BLaER1 (cell line): ENCODE measurements around the gene AGPAT2.
A peak's percentile ranks its signal among the peaks of the same experiment; 100 is the strongest.
"Not testable (repeated sequence)": the region's sequence is repeated elsewhere in the genome, so short reads cannot be mapped to it uniquely, and the experiment has no call there.

ENCODE experiments used
- H3K27ac ChIP-seq: shearing (Covaris generic); formaldehyde crosslinking; 2 replicates; pipeline ENCODE4 v1.8.1; 2022
- H3K27me3 ChIP-seq: shearing (Covaris generic); formaldehyde crosslinking; 2 replicates; pipeline ENCODE4 v1.8.1; 2022
- H3K36me3 ChIP-seq: shearing (Covaris generic); formaldehyde crosslinking; 2 replicates; pipeline ENCODE4 v1.8.1; 2022
- H3K4me1 ChIP-seq: shearing (Covaris generic); formaldehyde crosslinking; 2 replicates; pipeline ENCODE4 v1.8.1; 2022
- H3K4me2 ChIP-seq: shearing (Covaris generic); formaldehyde crosslinking; 2 replicates; pipeline ENCODE4 v1.8.1; 2022
- H3K4me3 ChIP-seq: shearing (Covaris generic); formaldehyde crosslinking; 2 replicates; pipeline ENCODE4 v1.8.1; 2022
- H3K9ac ChIP-seq: shearing (Covaris generic); formaldehyde crosslinking; 2 replicates; pipeline ENCODE4 v1.8.1; 2022
- H3K9me3 ChIP-seq: shearing (Covaris generic); formaldehyde crosslinking; 2 replicates; pipeline ENCODE4 v1.8.1; 2022
- H4K20me1 ChIP-seq: shearing (Covaris generic); formaldehyde crosslinking; 2 replicates; pipeline ENCODE4 v1.8.1; 2022
- Cebpa-rat ChIP-seq: shearing (Covaris generic); IDR thresholded peaks from 2 replicates; pipeline ENCODE4 v1.8.1; 2022

The AGPAT2 gene

GRCh38 chr9:136643596-136644342 lies 43.5 kb downstream of the AGPAT2 start:
- no peaks in the 10 kb centered on the region for H4K20me1 ChIP-seq
- H3K9ac ChIP-seq, result peak overlapping the region; percentile 52; the same call in 1 of the 2 replicates
- H3K27me3 ChIP-seq, result peaks cover 11% of the 10 kb centered on the region; the same call in 1 of the 2 replicates
- H3K4me1 ChIP-seq, result peaks cover 89% of the 10 kb centered on the region
- H3K36me3 ChIP-seq, result no peaks in the 10 kb centered on the region
- no peaks in the 10 kb centered on the region for H3K9me3 ChIP-seq
- H3K4me2 ChIP-seq, result peak overlapping the region; percentile 99
- no peak for TF ChIP-seq Cebpa-rat
- peak overlapping the region; percentile 66 for H3K4me3 ChIP-seq
- peak overlapping the region; percentile 96; the same call in 1 of the 2 replicates for H3K27ac ChIP-seq

- no peak overlapping the region for H3K27ac ChIP-seq
- H4K20me1 ChIP-seq, result no peaks in the 10 kb centered on the region
- peak overlapping the region; percentile 37 for H3K4me2 ChIP-seq
- TF ChIP-seq Cebpa-rat, result no peak
- no peaks in the 10 kb centered on the region for H3K9me3 ChIP-seq
- H3K4me3 ChIP-seq, result no peak overlapping the region
- no peaks in the 10 kb centered on the region for H3K36me3 ChIP-seq
- peaks cover 76% of the 10 kb centered on the region for H3K4me1 ChIP-seq
- H3K27me3 ChIP-seq, result peaks cover 11% of the 10 kb centered on the region; the same call in 1 of the 2 replicates
- no peak overlapping the region for H3K9ac ChIP-seq
Observed at GRCh38 chr9:136642439-136642921, 44.8 kb downstream of the AGPAT2 start.

GRCh38 chr9:136640171-136641111 lies 46.8 kb downstream of the AGPAT2 start:
- H3K4me3 ChIP-seq, result no peak overlapping the region
- H4K20me1 ChIP-seq, result no peaks in the 10 kb centered on the region
- no peak for TF ChIP-seq Cebpa-rat
- H3K4me2 ChIP-seq, result peak overlapping the region; percentile 34
- H3K27ac ChIP-seq, result 0 out of 2 replicates have a peak overlapping the region, but pooled peaks have one; percentile 15
- H3K4me1 ChIP-seq, result peaks cover 59% of the 10 kb centered on the region
- no peaks in the 10 kb centered on the region for H3K9me3 ChIP-seq
- no peaks in the 10 kb centered on the region for H3K36me3 ChIP-seq
- H3K27me3 ChIP-seq, result peaks cover 11% of the 10 kb centered on the region; the same call in 1 of the 2 replicates
- no peak overlapping the region for H3K9ac ChIP-seq

- H3K27ac ChIP-seq, result no peak overlapping the region
- no peak overlapping the region for H3K4me3 ChIP-seq
- H3K4me2 ChIP-seq, result 0 out of 2 replicates have a peak overlapping the region, but pooled peaks have one; percentile 1
- H3K4me1 ChIP-seq, result peaks cover 35% of the 10 kb centered on the region
- TF ChIP-seq Cebpa-rat, result no peak
- no peaks in the 10 kb centered on the region for H3K9me3 ChIP-seq
- H3K36me3 ChIP-seq, result no peaks in the 10 kb centered on the region
- no peak overlapping the region for H3K9ac ChIP-seq
- 0 out of 2 replicates have a peak, but pooled peaks cover 4% of the 10 kb centered on the region for H4K20me1 ChIP-seq
- no peaks in the 10 kb centered on the region for H3K27me3 ChIP-seq
Observed at GRCh38 chr9:136634904-136635303, 52.4 kb downstream of the AGPAT2 start.

- H3K27ac ChIP-seq, H3K4me2 ChIP-seq, H3K4me3 ChIP-seq, H3K27me3 ChIP-seq, H3K9ac ChIP-seq, H3K36me3 ChIP-seq, H3K9me3 ChIP-seq: not testable (repeated sequence)
- 0 out of 2 replicates have a peak, but pooled peaks cover 12% of the 10 kb centered on the region for H4K20me1 ChIP-seq
- peaks cover 58% of the 10 kb centered on the region for H3K4me1 ChIP-seq
Observed at GRCh38 chr9:136632491-136633106, 54.7 kb downstream of the AGPAT2 start.

GRCh38 chr9:136632072-136632471 lies 55.2 kb downstream of the AGPAT2 start:
- H3K4me3 ChIP-seq, H3K4me2 ChIP-seq, H3K9me3 ChIP-seq, H3K27me3 ChIP-seq, H3K9ac ChIP-seq, H3K36me3 ChIP-seq, H3K27ac ChIP-seq: not testable (repeated sequence)
- 0 out of 2 replicates have a peak, but pooled peaks cover 12% of the 10 kb centered on the region for H4K20me1 ChIP-seq
- peaks cover 63% of the 10 kb centered on the region for H3K4me1 ChIP-seq

GRCh38 chr9:136631038-136632000 lies 55.9 kb downstream of the AGPAT2 start:
- H3K9me3 ChIP-seq, result no peaks in the 10 kb centered on the region
- no peak for TF ChIP-seq Cebpa-rat
- H4K20me1 ChIP-seq, result 0 out of 2 replicates have a peak, but pooled peaks cover 12% of the 10 kb centered on the region
- no peak overlapping the region for H3K27ac ChIP-seq
- H3K4me3 ChIP-seq, result no peak overlapping the region
- H3K4me1 ChIP-seq, result peaks cover 70% of the 10 kb centered on the region
- no peaks in the 10 kb centered on the region for H3K27me3 ChIP-seq
- peak overlapping the region; percentile 57 for H3K4me2 ChIP-seq
- H3K36me3 ChIP-seq, result no peaks in the 10 kb centered on the region
- no peak overlapping the region; the same call in 1 of the 2 replicates for H3K9ac ChIP-seq

GRCh38 chr9:136630662-136630992 lies 56.6 kb downstream of the AGPAT2 start:
- Histone ChIP-seq H3K4me3 (no peak overlapping the region), H3K36me3 (no peaks in the 10 kb centered on the region), H3K4me2 (peak overlapping the region; percentile 82; the same call in 1 of the 2 replicates), H3K27me3 (no peaks in the 10 kb centered on the region), H3K9ac (no peak overlapping the region), H3K27ac (no peak overlapping the region), H4K20me1 (0 out of 2 replicates have a peak, but pooled peaks cover 12% of the 10 kb centered on the region), H3K9me3 (no peaks in the 10 kb centered on the region), H3K4me1 (peaks cover 75% of the 10 kb centered on the region)
- no peak for TF ChIP-seq Cebpa-rat
